ENCODE measurements around the gene SBF2.

- TF ChIP-seq CTCF (IDR thresholded peaks at IDR 0.05; ENCODE audit: low read depth, low read length) (no peak), EZH2phosphoT487 (IDR thresholded peaks at IDR 0.05; ENCODE audit: low read depth) (no peak)
Observed at GRCh38 chr11:10263929-10264328, 30.1 kb downstream of the SBF2 start.
